ENCODE results near the gene CDH1.

CDH1 gene

DNA sequence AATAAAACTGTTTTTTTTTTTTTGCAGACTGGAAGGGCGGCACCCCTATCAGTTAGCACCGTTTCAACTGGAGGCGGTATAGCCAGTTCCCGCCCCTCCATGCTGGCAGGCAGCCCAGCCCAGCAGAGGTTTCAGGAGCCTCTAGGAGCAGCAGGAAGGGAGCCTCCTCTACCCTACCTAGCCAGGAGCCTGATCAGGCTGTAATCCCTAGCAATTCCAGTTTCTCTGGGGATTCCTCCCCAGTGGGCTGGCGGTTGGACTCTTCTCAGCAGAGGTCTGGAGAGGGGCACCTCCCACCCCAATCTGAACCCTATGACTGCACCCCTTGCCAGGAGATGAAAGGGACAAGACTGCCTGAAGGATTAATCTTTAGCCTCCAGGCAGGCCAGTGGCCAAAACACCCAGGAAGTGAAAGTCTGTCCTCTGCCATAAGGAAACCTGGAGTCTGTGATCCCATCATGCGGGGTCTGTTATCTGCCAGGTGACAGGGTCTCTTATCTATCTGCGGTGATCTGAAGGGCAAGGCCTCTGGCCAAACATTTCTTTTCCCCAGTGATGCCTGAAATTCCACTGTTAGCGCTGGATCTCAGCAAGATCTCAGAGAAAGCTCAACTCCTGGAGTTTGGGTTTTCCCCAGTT, 4.9 kb upstream of the CDH1 start:
- no peak for DNase-seq (ENCODE audit: low read depth)

DNA sequence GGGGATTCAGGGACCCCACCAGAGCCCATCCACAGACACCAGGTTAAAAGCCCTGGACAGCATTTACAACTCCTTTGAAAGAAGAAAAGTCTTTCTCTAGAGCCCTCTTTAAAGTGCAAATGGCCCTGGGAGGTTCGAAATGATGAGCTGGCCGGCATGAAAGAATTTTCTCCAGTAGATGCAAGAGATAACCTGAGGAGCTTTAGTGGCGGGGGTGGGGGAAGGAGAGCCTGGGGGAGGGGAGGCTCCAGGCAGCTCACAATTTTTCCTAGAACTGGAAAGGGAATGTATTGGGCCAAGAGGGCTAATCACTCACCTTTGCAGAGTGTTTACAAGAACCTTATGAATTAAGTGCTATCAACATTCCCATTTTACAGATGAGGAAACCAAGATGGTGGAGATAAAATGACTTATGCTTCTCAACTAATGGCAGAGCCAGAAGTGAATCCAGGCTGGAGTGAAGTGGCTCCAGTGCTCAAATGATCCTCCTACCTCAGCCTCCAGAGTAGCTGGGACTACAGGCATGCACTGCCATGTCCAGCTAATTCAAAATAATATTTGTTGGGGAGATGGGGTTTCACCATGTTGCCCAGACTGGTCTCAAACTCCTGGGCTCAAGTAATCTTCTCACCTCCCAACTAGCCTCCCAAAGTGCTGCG, 4.2 kb upstream of the CDH1 start:
- DNase-seq (ENCODE audit: low read depth) = no peak

DNA sequence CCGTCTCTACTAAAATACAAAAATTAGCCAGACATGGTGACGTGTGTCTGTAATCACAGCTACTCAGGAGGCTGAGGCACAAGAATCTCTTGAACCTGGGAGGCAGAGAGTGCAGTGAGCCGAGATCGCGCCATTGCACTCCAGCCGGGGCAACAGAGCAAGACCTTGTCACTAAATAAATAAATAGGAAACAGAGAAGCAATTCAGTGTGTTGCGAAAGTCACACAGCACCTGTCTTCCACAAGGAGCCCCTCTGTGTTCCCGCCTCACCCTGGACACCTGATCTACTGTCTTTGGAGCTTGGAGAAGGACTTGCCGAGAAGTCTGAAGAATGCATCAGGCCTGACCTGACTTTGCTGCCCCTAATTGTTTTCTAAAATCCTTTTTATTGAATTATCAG, 3.5 kb upstream of the CDH1 start:
- DNase-seq (ENCODE audit: low read depth) = no peak

DNA sequence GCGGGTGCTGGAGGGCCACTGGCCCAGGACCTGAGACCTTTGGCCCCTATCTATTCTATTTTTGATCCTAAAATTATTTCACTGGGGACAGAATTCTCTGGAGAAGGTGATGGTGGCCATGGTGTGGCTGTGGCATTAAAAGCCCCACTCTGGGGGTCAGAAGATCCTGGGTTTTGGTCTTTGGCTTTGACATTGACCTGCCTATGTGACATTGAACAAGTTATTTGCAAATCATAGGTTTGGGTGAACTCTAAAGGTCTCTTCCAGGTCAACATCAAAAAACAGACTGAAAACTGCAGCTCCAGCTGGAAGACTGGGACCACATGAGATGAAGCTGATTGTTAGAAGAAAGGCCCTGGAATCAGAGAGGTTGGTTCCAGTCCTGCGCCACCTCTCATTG, 2.3 kb upstream of the CDH1 start:
- no peak for DNase-seq (ENCODE audit: low read depth)

DNA sequence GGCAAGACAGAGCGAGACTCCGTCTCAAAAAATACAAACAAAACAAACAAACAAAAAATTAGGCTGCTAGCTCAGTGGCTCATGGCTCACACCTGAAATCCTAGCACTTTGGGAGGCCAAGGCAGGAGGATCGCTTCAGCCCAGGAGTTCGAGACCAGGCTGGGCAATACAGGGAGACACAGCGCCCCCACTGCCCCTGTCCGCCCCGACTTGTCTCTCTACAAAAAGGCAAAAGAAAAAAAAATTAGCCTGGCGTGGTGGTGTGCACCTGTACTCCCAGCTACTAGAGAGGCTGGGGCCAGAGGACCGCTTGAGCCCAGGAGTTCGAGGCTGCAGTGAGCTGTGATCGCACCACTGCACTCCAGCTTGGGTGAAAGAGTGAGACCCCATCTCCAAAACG, 531 bp upstream of the CDH1 start:
- DNase-seq (ENCODE audit: low read depth) = no peak

DNA sequence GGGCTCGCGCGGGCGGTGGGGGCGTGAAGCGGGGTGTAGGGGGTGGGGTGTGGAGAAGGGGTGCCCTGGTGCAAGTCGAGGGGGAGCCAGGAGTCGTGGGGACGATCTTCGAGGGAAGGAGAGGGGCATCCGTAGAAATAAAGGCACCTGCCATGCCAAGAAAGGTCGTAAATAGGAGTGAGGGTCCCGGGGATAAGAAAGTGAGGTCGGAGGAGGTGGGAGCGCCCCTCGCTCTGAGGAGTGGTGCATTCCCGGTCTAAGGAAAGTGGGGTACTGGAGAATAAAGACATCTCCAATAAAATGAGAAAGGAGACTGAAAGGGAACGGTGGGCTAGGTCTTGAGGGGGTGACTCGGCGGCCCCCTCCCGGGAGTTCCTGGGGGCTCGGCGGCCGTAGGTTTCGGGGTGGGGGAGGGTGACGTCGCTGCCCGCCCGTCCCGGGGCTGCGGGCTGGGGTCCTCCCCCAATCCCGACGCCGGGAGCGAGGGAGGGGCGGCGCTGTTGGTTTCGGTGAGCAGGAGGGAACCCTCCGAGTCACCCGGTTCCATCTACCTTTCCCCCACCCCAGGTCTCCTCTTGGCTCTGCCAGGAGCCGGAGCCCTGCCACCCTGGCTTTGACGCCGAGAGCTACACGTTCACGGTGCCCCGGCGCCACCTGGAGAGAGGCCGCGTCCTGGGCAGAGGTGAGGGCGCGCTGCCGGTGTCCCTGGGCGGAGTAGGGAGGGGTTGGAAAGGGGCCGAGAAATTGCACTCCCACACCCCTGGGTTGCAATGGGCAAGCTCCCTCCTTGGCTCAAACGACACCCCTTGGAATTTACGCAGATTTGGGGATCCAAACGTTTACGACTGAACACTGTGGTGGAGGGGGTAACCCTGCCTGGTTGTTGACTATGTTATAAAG, 888 bp downstream of the CDH1 start:
- no peak for DNase-seq (ENCODE audit: low read depth)

DNA sequence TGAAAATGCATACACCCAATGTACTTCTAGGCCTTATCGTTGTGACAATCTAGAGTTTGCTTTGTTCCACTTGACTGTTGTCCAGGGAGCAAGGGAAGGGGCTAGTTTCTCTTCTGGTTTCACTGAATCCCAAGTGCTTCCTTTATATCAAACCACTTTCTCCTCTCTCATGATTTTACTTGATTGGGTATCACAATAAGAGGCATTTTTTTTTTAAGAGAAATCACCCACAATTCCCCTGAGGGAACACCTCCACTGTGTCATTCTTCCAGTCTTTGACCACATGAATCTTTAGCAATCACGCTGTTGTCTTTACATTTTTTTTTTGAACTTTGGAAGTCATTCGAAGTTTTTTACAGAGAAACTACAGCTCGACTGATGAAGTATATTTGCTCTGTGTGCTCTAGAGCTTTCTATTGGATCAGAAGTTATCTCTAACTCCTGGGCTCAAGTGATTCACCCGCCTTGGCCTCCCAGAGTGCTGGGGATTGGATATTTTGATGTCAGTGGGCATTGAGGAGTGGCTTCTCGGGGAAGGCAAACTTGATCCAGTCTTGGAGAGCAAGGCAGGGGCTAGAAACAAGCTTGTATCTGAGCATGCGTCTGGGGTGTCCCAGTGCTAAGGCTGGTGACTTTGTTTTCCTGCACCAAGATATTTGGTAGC, 3.0 kb downstream of the CDH1 start:
- no peak for DNase-seq (ENCODE audit: low read depth)

DNA sequence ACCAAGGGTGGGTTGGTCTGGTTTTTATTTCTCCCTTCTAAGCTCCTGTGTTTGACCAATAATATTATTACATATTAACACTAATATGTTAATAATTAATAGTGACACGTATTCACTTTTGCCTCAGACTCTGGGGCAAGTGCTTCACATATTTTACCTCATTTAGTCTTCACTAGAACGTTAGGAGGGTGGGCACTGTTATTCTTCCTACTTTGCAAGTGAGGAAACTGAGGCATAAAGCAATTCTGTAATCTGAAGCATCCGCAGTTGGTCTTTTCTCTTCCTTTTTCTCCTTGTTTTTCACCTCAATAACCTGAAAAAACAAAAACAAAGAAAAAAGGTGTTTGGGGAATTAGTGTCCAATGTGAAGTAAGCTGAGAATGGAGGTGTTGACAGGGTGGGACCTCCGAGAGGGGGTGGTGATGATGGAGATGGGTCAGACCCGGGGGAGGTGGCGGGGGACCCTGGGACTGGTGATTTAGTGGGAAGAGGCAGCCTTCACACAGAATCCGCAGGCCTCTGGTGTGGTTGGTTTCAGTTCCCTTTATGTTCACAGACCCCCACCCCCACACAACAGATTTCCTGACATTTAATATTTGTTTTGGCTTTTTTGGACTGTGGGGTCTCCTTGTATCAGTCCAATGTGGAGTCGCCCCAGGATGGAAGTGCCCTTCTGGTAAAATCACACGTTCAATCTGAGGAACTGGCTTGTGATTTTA, 3.7 kb downstream of the CDH1 start:
- no peak for DNase-seq (ENCODE audit: low read depth)

DNA sequence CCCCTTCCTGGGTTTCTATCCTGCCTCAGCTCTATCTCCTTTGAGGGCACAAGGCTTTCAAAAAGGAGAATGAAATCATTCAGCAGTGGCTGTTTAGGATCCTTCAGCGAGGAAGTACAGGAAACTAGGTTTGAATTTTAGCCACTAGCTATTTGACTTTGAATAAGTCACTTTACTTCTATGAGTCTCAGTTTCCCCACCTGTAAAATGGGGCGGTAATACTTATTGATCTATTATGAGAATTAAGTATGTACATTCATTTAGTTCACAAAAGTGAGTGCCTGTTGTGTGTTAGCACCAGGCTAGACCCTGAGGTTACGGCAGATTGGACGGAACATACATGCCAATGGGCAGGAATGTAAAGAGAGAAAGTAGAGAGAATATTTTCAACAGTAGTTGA, 6.6 kb downstream of the CDH1 start:
- no peak for DNase-seq (ENCODE audit: low read depth)

DNA sequence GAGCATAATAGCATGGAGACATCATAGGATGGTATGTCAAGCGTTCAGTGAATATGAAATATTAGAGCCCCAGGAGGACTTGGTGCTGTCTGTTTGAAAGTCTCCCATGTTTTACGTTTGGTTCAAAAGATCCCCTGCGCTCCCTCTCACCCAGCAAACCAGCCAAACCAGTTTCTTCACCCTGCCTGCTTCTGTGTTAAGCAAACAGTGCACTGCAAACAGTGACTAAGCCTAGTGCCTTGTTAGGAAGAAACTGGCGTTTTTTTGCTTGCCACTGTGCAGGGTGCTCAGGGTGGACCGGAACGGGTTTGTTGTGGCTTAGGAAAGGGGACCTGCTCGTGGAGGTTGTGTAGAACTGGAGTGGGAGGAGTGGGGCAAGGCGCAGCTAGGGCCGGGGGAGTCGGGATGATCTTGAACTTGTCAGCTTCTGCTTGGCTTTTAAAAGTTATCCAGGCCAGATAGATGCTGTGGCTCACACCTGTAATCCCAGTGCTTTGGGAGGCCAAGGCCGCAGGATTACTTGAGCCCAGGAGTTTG, 7.7 kb downstream of the CDH1 start:
- no peak for DNase-seq (ENCODE audit: low read depth)

DNA sequence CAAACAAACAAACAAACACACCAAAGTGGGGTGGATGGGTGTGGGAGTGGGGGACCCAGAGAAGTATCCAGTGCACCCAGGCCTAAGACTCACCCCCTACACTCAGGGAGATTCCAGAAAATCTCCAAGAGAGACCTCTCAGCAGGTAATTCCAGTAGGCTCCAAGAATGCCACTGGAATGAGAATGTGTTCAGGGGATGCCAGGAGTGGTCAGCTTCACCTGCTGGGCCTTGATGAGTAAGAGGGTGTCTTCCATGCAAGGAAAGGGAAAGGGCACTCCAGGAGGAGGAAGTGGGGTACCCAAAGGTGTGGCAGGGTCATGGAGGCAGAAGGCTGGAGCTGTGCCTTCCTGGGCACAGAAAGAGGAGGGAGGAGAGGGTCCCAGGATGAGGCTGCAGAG, 9.9 kb downstream of the CDH1 start:
- DNase-seq (ENCODE audit: low read depth) = no peak

DNA sequence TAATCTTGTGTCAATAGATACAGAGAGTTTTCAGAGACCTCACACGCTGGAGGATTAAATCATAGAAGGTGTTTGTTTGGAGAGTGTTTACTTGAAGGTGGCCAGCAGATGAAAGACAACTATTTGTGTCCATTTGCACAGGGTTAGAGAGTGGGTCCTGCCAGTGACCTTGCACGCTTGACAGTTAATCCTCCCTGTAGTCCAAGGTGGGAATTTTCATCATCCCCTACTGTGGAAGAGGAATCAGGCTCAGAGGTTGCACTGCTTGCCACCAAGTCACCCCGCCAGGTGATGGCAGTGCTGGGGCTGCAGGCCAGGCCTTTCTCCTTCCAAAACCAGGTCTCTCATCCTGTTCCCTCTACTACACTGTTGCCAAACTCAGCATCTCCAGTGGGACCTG, 12.3 kb downstream of the CDH1 start:
- no peak for DNase-seq (ENCODE audit: low read depth)

DNA sequence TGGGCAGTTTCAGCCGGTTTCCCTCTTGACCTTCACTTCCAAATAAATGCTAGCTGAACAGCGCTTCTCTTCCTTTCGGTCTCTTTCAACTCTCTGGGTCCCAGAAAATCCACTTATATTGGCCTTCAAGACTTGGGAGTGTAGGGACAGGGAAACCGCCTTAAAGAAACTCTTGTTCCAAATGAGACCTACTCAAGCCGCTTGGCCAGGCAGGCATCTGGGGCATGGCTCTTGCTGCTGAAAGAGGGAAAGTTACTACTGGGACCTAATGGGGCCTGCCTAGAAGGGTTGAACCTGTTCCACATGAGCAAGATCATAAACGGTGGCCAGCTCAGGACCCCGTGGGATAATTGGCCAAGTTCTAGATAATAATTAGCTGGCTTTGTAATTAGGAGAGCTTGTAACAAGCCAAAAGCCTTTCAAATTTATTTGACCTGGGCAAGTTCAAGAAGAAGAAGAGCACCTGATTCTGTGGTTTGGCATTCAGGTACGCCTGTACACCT, 13.2 kb downstream of the CDH1 start:
- no peak for DNase-seq (ENCODE audit: low read depth)

DNA sequence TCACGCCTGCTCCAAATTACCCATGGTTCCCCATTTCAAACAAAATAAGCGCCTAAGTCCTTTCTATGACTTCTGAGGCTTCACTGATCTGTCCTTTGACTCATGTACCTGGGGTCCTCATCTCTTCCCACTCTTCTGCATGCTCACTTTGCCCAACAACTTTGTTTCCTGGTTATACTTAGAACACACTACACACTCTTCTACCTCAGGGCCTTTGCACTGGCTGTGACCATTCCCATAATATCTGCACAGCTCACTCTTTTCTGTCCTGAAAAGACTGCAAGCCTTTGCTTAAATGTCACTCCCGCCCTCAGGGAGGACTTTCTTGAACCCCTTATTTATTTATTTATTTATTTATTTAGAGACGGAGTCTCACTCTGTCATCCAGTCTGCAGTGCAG, 14.1 kb downstream of the CDH1 start:
- no peak for DNase-seq (ENCODE audit: low read depth)

DNA sequence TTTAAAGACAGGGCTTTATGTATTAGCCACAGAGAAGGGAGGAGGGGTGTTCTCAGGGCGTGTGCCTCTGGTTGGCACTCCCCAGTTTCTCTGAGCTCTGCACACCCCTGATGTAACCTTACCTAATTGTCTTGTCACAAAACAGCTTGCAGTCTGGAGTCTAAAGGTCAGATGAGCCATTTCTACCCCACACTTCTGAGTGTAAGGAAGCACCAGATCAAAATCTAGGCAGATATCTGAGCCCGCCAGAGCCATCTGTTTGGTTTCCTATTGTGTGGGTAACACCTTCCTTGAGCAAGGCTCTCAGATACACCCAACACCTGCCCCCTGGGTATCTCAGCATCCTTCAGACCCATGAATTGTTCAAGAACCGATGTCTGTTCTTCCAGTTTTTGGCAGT, 15.5 kb downstream of the CDH1 start:
- DNase-seq (ENCODE audit: low read depth) = no peak

DNA sequence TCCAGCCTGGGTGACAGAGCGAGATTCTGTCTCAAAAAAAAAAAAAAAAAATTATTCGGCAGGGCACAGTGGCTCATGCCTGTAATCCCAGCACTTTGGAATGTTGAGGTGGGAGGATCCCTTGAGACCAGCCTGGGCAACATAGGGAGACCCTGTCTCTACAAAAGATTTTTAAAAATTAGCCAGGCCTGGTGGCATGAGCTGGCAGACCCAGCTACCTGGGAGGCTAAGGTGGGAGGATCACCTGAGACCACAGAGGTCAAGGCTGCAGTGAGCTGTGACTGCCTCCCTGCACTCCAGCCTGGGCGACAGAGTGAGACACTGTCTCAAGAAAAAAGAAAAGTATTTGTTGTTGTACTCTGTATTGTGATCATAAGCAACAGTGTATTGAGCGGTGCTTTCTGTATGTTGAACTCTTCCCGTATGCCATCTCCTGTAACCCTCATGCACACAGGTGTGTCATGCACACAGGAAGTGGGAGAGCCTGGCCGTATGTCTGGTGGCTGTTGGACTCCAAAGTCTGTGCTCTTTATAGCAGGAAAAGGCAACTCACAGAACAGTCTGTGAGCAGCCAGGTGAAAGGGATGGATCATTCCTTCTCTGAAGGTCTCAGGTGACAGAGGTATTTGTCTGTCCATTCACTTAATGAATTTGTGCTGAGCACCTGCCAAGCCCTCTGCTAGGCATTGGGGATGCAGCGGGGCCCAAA, 17.1 kb downstream of the CDH1 start:
- no peak for DNase-seq (ENCODE audit: low read depth)

DNA sequence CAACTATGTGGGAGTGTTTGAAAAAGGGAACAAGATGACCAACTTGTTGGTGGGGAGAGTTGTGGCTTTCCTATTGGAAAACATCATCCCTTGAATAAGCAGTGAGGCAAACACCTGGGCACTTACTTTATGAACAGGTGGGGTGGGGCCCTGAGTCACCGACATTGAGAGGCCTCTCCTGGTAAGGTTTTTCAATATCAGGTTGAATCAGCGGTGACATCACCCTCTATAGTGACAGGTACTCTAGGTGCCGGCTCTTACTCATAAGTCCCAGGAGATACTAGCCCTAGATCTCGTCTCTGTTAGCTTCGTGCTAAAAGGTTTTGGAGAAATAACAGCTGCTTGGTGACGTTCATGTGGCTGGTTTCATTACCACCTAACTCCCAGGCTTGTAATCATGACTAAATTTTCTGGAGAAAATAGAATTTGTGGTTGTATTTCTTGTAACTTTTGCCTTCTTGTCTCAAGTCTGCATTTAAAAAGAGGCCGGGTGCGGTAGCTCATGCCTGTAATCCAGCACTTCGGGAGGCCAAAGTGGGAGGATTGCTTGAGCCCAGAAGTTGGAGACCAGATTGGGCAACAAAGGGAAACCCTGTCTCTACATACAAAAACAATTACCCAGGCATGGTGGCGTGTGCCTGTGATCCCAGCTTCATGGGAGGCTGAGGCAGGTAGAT, 19.3 kb downstream of the CDH1 start:
- no peak for DNase-seq (ENCODE audit: low read depth)

DNA sequence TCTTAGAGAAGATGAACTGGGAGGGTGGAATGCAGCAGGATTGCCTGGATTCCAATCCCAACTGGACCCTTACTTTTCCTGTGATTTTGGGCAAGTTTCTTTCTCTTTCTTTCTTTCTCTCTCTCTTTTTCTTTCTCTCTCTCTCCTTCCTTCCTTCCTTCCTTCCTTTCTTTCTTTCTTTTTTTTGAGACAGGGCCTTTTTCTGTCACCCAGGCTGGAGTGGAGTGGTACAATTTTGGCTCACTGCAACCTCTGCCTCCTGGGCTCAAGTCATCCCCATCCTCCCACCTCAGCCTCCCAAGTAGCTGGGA, 20.5 kb downstream of the CDH1 start:
- no peak for DNase-seq (ENCODE audit: low read depth)

DNA sequence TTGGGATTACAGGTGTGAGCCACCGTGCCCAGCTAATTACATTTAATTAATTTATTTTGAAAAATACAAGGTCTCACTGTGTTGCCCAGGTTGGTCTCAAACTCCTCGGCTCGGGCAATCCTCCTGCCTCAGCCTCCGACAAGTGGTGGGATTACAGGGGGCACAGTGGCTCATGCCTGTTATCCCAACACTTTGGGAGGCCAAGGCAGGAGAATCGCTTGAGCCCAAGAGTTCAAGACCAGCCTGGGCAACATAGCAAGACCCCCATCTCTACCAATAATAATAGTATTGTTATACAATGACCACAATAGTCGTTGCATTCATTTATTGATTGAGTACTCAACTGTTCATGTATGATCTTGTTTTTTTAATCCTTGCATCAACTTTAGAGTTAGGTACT, 22.0 kb downstream of the CDH1 start:
- DNase-seq (ENCODE audit: low read depth) = no peak

DNA sequence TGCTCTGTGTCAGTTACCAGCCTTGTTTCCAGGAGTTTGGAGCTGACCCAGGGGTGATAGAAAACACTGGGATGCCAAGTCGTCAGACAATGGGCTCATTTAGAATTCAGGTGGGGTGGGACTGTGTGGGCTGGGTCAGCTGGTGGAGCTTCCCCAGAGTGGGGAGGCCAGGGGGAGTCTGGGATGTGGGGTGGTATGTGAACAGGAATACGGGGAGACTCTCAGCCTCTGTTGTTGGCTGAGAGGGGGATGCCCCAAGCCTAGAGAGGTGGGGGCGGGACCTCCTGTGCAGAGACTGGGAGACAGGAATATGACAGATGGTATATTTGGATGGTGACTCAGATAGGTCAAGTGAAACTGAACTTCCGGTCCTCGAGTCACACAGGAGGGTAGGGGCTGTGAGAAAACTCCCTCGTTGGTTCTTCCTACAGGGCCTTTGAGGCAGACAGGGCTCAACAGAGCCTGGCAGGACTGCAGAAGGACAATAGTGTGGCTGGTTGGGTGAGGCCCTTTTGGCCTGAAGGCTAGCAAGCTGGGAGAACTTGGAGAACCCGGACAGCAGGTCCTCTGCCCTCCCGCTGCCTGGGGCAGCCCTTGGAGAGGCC, 23.7 kb downstream of the CDH1 start:
- DNase-seq (ENCODE audit: low read depth) = no peak

All from fibroblast of gingiva (primary cell).